ENCODE data around the gene CDC45.

CDC45 gene

GRCh38 chr22:19448739-19449421 lies 30.8 kb upstream of the CDC45 start:
- DNase-seq = no peak

DNA sequence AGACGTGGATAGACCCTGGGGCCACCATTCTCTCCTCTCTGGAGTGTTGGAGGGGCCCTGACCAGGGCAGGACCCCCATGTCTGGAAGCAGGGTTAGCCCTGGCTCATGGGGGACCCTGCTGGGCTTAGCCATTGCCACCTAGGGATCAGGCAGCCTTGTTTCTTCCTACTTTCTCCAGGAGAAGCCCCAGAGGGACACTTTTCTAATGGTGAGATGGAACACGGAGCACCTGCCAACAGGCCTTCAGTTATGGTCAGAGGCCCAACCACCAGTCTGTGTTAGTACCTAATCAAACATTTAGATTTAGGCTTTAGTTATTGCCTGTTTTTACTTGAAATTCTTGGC lies 30.3 kb upstream of the CDC45 start:
- DNase-seq = no peak

DNA sequence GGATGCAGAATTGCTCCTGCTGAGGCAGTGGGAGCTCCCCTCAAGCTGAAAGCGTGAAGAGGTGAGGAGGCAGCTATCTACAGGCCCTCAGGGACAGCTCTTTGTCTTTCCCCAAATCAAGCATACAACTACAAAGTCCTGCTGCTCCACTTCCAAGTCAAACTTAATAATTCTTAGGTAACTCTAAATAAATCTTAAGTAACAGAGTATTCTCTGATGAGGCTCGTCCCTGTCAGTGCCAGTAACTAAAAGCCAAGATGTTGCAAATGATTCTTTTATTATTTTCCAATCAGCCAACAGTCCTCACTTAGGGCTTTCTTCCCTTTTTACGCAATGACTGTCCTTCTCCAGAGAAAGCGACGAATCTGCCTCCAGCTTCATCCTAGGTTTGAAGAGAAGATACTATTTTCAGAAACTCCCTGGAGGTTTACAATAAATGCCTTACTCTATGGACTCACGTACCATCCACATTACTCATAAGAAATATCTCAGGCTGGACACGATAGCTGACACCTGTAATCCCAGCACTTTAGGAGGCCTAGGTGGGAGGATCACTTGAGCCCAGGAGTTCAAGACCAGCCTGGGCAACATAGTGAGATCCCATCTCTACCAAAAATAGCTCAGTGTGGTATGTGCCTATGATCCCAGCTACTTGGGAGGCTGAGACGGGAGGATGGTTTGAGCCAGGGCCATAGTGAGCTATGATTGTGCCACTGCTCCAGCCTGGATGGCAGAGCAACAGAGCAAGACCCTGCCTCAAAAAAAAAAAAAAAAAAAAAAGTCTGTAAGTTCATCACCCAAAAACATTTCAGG lies 29.2 kb upstream of the CDC45 start:
- no peak for DNase-seq

- no peak for DNase-seq
These were observed 28.1 kb upstream of the CDC45 start for GRCh38 chr22:19451570-19451969.

DNA sequence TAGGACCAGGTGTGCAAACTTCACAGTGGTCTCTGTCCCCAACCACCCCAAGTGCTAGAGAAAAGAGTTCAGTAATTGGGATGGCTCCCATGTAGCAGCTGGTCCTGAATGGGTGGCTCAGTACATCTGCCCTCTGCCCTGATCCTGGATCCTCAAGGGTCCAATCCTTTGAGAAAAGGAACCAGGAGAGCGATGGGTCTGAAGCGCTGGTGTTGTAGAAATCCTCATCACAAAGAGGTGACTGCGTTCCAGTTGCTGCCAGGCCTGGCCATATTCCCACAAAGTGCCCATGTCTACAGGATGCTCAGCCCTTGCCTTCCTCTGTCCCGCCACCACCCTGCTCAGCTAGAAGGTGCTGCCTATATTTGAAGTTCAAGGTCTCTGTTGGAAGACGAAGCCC lies 26.0 kb upstream of the CDC45 start:
- no peak for DNase-seq

- no peak for DNase-seq
These were observed 25.6 kb upstream of the CDC45 start for GRCh38 chr22:19454156-19454555.

GRCh38 chr22:19455033-19455432 lies 24.7 kb upstream of the CDC45 start:
- no peak for DNase-seq

DNA sequence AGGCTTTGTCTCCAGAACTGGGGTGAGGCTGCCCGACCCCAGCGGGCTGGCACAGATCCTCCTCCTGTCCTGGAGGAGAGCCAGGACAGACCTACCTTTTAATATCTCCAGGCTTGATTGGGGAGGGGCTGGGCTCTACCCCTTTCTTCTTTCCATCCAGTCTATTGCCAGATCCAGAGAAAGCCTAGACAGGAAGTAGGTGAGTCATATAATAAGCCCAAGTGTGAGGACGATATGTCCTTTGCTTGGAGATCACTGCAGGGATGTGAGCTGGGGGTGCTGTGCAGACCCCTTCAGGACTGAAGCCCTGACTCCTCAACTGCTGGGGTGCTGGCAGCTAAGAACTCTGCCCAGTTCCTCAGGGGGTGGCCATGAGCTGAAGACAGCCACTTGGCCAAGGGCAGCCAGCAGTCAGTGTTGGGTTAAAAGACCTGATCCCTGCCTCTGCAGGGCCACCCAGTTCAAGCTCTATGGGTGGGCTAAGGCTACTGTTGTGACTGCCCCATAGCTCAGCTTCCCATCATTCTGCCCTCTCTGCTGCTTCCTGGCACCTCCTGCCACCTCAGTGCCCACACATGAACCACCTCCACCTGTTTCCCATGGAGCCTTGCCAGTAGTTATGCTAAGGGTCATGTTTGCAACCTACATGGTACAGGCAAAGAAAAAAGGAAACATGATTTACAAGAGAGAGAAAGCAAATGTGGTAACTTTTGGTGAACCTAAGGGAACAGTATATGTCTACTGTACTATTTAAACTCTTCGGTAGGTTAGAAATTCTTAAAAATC lies 23.9 kb upstream of the CDC45 start:
- DNase-seq = no peak

GRCh38 chr22:19456541-19456940 lies 23.2 kb upstream of the CDC45 start:
- DNase-seq = no peak

GRCh38 chr22:19457828-19458428 lies 21.8 kb upstream of the CDC45 start:
- no peak for DNase-seq

DNA sequence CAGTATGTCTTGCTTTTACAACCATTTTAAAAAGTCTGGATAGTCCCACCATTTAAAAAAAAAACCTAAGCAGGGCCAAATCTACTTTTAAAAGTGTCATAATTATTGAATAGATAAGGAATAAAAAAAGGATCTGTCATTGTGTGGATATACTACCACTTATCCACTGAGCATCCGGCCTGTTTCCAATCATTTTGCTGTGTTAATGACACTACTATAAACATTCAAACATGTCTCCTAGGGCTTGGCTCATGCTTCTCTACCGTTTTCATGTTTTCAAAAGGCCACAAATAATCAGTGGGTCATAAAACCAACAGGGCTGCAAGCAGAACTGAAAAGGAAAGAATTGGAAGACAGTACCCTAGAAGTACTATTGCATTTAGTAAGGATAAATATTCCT lies 19.7 kb upstream of the CDC45 start:
- DNase-seq = no peak

GRCh38 chr22:19461506-19461905 lies 18.2 kb upstream of the CDC45 start:
- DNase-seq = no peak

- no peak for DNase-seq
These were observed 16.7 kb upstream of the CDC45 start for GRCh38 chr22:19463008-19463407.

GRCh38 chr22:19463491-19464469 lies 15.9 kb upstream of the CDC45 start:
- no peak for DNase-seq

GRCh38 chr22:19464546-19464945 lies 15.2 kb upstream of the CDC45 start:
- DNase-seq = no peak

- no peak for DNase-seq
These were observed 14.7 kb upstream of the CDC45 start for GRCh38 chr22:19464975-19465374.

DNA sequence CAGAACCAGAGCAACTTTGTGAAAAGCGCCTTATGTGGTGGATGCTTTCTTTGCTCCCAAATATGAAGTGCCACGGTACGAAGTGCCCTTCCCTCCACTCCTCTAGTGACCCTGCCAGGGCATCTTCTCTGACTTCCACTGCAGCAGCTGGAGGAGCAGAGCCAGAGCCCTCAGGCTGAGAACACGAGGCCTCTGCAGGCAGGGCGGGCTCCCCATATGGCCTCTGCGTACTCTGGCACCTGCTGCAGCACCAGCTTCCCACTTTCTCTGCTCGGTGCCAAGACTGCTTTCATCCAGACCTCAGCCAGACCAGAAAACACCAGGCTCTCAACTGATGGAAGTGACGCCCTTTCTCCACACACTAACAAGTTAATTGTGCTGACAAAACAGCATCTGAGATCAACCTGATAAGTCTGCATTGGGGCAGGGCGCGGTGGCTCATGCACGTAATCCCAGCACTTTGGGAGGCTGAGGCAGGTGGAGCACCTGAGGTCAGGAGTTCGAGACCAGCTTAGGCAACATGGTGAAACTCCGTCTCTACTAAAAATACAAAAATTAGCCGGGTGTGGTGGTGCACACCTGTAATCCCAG lies 13.5 kb upstream of the CDC45 start:
- DNase-seq = no peak

DNA sequence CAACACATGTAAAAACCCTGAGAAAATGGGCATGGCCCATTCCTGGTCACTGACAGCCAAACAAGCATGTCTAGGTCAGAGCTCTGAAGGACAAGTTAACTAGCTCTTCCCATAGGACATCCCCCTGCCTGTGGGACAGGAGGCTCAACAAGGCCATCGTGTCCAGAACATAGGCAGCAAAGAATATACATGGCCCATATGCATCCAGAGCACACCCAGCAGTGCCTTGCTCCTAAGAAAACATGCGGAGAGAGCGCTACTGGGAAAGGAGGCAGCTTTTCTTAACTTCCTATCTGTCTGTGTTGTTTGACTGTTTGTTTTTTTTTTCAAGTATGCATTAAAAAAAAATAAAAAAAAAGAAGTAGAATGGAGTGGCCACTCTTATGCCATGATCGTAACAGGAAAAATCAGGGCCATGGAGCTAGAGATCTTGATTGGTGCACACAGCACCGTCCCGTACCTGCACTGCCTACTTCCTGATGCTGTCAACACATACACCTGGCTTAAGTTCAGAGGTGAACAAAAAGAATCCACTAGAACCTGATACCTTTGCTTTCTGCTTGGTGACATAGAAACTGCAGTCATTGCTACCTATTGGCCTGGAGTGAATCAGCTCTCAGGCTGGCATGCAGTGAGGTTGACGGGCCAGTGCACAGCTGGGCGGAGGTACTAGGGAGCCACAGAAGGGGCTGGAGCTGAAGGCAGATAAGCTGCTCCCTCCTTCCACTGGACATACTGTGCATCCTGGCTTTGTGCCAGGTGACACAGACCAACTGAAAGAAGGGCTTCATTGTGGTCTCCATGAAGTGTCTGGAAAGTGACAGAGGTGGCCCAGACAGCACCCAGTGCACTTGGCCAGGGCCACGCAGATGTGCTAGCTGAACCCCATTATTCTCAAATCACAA lies 12.6 kb upstream of the CDC45 start:
- no peak for DNase-seq

- DNase-seq = no peak
These were observed 11.8 kb upstream of the CDC45 start for GRCh38 chr22:19467912-19468311.

DNA sequence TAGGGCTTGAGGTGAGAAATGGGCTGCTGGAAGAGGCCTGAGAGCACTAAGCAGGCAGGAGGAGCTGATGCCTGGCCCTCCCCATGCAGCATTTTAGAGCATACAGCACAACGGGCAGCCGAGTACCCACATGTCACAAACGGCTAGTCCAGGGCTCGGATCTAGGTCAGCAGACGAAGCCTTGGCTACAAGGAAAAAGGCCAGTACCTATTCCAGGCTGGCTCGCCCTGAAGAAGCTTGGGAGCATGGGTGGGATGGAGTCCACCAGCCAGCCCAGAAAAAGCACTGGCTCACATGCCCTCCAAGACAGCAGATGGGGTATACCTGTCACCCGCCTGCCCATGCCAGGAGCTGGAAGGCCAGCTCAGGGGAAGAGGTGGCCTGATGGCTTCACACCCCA lies 10.3 kb upstream of the CDC45 start:
- DNase-seq = no peak

GRCh38 chr22:19470010-19470409 lies 9.7 kb upstream of the CDC45 start:
- DNase-seq = no peak

Measured in activated effector memory CD4-positive, alpha-beta T cell treated with Interleukin-2 at 50 U/mL for 16 hours (primary cell).